Epithelial cell of prostate (primary cell): Measurements from ENCODE around the gene FUT2.
"Not testable (repeated sequence)": the region's sequence is repeated elsewhere in the genome, so short reads cannot be mapped to it uniquely, and the experiment has no call there.

Experiments used
- DNase-seq: peaks from one replicate; pipeline ENCODE4 v3.0.0-alpha.2; 2011; ENCODE audit warnings: low read depth, low spot score
- H3K27ac ChIP-seq: fragments of 450-650 bp; 2 replicates; pipeline ENCODE4 v1.5.1; 2017; ENCODE audit warnings: mild to moderate bottlenecking

The FUT2 gene

DNA sequence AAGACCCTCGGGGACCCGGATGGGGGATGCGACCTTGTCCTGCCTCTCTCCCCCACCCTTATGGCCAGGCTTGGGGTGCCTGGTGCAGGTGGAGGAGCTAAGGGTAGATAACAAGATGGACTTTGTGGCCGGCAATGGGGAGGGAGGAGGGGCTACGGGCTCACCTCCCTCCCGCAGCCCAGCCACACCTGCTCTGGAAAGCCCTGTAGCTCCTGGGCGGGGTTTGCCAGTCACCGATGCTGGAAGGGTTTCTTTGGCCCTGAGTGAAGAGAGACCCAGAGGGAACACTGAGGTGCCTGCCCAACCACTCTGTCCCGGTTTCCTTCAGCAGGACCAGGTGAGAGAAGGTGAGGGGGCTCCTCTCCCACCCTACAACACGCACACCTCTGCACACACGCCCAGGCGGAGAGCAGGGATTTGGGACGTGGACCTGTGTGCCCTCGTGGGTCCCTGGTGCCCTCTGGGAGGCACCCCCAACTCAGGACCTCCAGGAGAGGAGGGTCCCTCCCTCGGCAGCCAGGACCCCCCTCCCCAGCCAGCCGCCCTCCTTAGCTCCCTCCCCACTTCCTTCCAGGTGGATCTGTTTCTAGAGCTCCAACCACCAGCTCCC, at the start of gene FUT2:
TSS of gene FUT2 (plus strand) at position 229 of the 610 bp plus-strand sequence. CDS start 6,986 bp downstream, outside the sequence.
- peak within 1 kb of the TSS; percentile 43 for H3K27ac ChIP-seq
- no peak for DNase-seq

DNA sequence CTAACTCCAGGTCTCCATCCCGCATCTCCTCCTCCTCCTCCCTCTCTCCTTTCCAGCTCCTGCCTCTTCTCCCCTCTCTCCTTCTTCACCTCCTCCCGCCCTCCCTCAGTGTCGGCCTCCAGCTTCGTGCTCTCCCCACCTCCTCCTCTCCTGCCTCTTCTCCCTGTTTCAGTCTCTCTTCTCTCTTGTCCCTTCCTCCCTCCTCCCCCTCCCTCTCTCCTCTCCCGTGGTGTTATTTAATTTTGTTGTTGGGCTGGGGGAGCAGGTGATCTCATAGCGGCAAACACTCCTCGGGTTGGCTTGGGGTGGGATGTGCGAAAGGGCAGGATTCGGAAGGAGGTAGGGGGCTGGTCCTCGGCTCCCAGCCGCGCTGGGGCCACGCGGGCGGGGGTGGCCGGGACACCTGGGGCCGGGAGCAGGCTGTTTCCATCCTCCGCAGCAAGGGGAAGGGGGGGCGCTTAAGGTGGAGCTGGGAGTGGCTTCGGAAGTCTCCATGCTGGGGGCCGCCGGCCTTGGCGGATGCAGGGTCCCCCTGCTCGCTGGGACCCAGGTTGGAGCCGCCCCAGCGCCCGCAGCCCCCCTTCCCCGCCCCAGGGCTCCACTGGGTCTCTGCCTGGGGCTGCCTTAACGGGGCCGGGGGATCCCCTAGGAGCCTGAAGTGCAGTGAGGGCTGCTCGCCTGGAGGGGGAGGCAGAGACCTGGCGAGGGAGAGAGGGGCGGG, 49.6 kb upstream of the FUT2 start, which contains the start of gene CA11:
TSS of gene CA11 (minus strand) at position 187 of the 721 bp plus-strand sequence. CDS start 555 bp downstream, outside the sequence.
- no peak for DNase-seq
- no peak within 1 kb of the TSS for H3K27ac ChIP-seq

- H3K27ac ChIP-seq: no peak overlapping the region
- DNase-seq: no peak
Observed at GRCh38 chr19:48646722-48647216, 49.0 kb upstream of the FUT2 start.

DNA sequence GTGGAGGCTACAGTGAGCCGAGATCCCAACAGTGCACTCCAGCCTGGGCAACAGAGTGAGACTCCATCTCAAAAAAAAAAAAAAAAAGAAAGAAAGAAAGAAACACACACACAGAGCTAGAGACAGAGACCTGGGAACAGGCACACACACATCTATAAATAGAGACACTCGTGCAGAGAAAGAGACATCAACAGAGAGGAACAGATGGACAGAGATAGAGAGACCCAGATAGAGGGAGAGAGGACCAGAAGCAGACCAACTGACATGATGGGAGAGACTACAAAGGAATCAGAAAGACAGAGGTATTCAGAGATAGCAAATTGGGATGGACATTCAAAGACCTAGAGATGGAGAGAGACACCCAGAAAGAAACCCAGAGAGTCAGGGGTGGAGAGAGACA, 47.6 kb upstream of the FUT2 start:
- no peak for DNase-seq
- H3K27ac ChIP-seq: no peak overlapping the region

DNA sequence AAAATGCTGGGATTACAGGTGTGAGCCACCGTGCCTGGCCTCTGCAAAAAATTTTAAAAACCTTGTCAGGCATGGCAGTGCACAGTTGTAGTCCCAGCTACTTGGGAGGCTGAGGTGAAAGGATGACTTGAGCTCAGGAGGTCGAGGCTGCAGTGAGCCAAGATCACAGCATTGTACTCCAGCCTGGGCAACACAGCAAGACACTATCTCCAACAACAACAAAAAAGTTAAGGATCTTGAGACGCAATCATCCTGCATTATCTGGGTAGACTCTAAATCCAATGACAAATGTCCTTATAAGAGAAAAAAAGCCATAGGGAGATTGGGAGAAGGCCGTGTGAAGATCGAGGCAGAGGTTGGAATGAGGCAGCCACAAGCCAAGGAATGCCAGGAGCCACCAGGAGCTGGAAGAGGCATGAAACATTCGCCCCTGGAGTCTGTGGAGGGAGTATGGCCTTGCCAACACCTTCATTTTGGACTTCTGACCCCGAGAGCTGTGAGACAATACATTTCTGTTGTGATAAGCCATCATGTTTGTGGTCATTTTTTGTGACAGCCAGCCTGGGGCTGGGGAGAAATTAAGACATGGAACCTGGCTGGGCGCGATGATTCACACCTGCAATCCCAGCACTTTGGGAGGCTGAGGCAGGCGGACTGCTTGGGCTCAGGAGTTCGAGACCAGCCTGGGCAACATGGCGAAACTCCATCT, 44.6 kb upstream of the FUT2 start:
- H3K27ac ChIP-seq: no peak overlapping the region
- DNase-seq: no peak

- no peak overlapping the region for H3K27ac ChIP-seq
- DNase-seq: no peak
Observed at GRCh38 chr19:48651683-48652048, 44.1 kb upstream of the FUT2 start.

GRCh38 chr19:48654299-48655059, 41.3 kb upstream of the FUT2 start:
- no peak for DNase-seq
- no peak overlapping the region for H3K27ac ChIP-seq

GRCh38 chr19:48656840-48657474, 38.8 kb upstream of the FUT2 start:
- DNase-seq: no peak
- no peak overlapping the region for H3K27ac ChIP-seq

GRCh38 chr19:48657828-48658227, 37.9 kb upstream of the FUT2 start:
- H3K27ac ChIP-seq, DNase-seq: not testable (repeated sequence)

DNA sequence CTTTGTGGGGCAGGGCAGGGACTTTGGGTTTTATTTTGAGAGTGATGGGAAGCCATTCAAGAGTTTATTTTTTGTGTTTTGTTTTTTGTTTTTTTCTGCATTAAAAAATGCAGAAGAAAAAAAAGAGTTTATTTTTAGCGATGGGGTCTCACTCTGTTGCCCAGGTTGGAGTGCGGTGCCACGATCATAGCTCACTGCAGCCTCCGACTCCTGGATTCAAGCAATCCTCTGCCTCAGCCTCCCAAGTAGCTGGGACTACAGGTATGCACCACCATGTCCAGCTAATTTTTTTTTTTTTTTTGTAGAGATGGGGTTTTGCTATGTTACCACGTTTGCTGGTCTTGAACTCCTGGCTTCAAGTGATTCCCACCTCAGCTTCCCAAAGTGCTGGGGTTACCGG, 37.3 kb upstream of the FUT2 start:
- no peak for DNase-seq
- H3K27ac ChIP-seq: no peak overlapping the region

DNA sequence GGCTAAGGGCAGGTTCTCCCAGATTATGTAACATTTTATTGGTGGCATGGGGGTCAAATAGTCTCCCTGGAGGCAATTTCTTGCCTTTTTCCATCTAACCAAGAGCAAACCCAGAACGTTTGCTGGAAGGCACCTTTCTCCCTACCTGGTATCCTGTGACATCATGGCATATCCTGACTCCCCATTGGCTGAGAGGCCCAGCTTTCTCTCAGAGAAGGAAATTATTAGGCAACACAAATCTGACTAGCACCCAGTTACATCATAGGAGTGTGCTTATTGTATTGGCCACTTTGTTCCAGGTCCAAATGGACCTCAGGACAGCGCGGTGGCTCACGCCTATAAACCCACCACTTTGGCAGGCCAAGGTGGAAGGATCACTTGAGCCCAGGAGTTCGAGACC, 36.0 kb upstream of the FUT2 start:
- no peak for DNase-seq
- H3K27ac ChIP-seq: no peak overlapping the region

DNA sequence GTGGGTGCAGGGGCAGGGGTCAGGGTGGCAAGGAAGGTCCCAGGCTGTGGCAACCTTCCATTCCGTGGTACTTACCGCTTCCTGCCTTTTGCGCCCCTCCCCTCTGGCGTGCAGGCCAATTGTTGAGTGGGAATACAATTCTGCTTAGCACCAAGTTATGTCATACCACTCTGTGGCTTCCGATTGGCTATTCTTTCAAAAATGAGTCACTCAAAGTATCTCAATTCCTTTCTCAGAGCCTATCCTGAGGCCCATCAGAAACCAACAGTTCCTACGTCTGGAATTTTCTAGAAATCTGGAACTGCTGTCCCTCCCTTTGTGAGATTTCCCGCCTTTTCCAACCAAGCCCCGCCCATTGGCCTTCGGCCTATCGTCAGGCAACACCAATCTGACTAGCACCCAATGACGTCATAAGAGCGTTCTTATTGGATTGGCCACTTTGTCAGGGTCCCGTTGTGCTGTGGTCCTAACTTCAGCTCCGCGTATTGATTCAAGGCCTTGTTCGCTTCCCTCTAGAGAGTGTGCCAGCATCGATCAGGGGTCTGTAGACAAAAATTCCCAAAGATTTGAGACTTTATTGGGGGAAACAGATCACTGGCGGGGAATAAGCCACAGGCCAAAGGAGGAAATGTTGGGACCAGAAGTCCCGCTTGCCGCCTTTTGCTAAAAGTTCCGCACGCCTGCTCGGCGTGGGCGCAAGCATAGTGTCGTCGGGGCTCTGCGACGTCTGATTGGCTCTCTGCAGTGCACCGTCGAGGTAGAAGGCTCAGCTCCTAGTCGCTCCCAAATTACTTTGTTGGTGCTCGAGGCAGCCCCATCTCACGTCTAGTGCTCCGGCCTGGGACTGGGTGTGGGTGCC, 34.7 kb upstream of the FUT2 start:
- no peak overlapping the region for H3K27ac ChIP-seq
- DNase-seq: no peak

- H3K27ac ChIP-seq: no peak overlapping the region
- no peak for DNase-seq
Observed at GRCh38 chr19:48661711-48662090, 34.1 kb upstream of the FUT2 start.

DNA sequence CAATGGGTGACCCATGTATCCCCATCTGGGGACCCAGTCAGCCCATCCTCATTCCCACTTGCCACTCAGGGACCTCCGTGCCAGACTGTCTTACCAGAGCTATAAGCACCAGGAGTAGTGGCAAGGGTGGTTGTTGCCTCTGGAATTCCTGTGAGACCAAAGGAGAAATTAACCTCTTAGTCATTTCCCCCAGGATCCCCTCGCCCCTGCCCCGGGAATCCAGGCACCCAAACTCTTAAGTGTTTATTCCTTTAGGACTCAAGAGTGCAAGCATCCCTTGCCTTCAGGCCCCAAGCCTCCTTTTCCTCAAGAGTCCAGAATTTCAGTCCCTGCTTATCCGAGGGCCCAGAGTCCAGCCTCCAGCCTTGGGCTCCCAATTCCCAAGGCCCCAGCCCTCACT, 32.1 kb upstream of the FUT2 start:
- DNase-seq: no peak

DNA sequence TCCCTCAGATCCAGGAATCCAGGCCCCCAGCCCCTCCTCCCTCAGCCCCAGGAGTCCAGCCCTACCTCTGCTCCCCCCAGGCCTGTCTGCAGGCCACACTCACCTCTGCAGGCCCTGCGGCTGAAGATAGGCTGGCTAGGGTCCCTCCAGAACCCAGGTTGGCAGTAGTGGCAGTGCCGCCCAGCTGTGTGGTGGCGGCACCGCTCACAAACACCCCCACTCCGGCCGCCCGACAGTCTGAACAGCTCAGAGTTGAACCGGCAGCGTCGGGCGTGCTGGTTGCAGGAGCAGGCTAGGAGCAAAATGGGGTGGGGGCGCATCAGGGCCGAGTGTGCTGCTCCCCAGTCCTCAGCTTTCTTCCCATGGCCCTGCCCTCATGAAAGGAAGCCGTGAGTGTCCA, 31.3 kb upstream of the FUT2 start:
- no peak for DNase-seq
- no peak overlapping the region for H3K27ac ChIP-seq

More for the DNA sequence above, 32.1 kb upstream of the FUT2 start:
- H3K27ac ChIP-seq: no peak overlapping the region

- DNase-seq: no peak
- no peak overlapping the region for H3K27ac ChIP-seq
Observed at GRCh38 chr19:48665786-48666185, 30.0 kb upstream of the FUT2 start.

DNA sequence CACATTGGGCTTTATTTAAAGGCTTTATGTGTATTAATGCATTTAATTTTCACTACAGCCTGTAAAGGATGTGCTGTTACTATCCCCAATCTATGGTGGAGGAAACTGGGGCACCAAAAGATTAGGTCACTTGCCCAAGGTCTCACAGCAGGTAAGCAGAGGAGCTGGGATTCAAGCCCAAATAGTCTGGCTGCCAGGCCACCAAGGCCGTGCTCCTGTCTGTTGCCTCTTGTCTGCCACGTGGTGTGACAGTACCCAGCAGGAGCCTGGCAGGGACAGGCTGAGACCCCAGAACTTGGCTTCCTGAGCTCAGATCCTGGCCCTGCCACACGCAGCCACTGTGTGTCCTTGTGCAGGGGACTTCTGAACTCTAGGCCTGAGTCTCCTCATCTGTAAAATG, 27.4 kb upstream of the FUT2 start:
- no peak overlapping the region for H3K27ac ChIP-seq
- DNase-seq: no peak

DNA sequence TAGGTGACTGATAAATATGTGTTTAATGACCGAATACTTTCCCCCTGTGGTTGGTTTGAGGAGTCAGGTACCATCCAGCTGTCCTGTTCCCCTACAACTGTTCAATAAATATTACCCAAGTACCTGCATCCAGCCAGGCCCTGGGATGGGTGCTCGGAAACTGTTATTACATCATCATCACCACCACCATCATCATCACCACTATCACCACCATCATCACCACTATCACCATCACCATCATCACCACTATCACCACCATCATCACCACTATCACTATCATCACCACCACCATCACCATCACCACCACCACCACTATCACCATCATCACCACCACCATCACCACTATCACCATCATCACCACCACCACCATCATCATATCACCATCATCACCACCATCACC, 27.0 kb upstream of the FUT2 start:
- no peak for DNase-seq
- H3K27ac ChIP-seq: no peak overlapping the region
